SK-N-SH treated with all-trans-retinoic acid at 6 μM for 48 hours (cell line): Measurements from ENCODE around the gene SERPING1.

Source experiments
- BACH2 ChIP-seq: fragments of 250-450 bp; sonication (Bioruptor Pico); IDR thresholded peaks from 2 replicates; pipeline ENCODE4 v1.9.0; 2021; ENCODE audit warnings: mild to moderate bottlenecking, borderline replicate concordance
- CSDC2 ChIP-seq: fragments of 250-450 bp; sonication (Bioruptor Pico); IDR thresholded peaks from 2 replicates; pipeline ENCODE4 v1.5.0; 2020; ENCODE audit warnings: mild to moderate bottlenecking, moderate library complexity
- ESRRG ChIP-seq: fragments of 250-450 bp; sonication (Bioruptor Pico); IDR thresholded peaks from 2 replicates; pipeline ENCODE4 v1.6.1; 2021; ENCODE audit warnings: mild to moderate bottlenecking
- GLIS3 ChIP-seq: fragments of 250-450 bp; sonication (Bioruptor Pico); IDR thresholded peaks from 2 replicates; pipeline ENCODE4 v1.5.0; 2020; ENCODE audit warnings: mild to moderate bottlenecking, moderate library complexity
- OSR1 ChIP-seq: fragments of 250-450 bp; sonication (Bioruptor Pico); IDR thresholded peaks from 2 replicates; pipeline ENCODE4 v1.8.0; 2022; ENCODE audit warnings: moderate library complexity, mild to moderate bottlenecking, inconsistent platforms
- RARB ChIP-seq: fragments of 250-450 bp; sonication (Bioruptor Pico); IDR thresholded peaks from 2 replicates; pipeline ENCODE4 v1.8.0; 2021; ENCODE audit warnings: mild to moderate bottlenecking, moderate library complexity
- SNAI2 ChIP-seq: fragments of 250-450 bp; sonication (Bioruptor Pico); IDR thresholded peaks from 2 replicates; pipeline ENCODE4 v1.5.0; 2020; ENCODE audit warnings: mild to moderate bottlenecking, moderate library complexity
- ZFP3 ChIP-seq: fragments of 250-450 bp; sonication (Bioruptor Pico); IDR thresholded peaks from 2 replicates; pipeline ENCODE4 v1.5.0; 2020; ENCODE audit warnings: mild to moderate bottlenecking, moderate library complexity
- ZFP30 ChIP-seq: fragments of 450-650 bp; formaldehyde crosslinking; IDR thresholded peaks from 2 replicates; pipeline ENCODE4 v1.5.0; 2022; ENCODE audit warnings: mild to moderate bottlenecking, moderate library complexity
- TF ChIP-seq, protein P1 (sequence below): fragments of 250-450 bp; sonication (Bioruptor Pico); IDR thresholded peaks from 2 replicates; pipeline ENCODE4 v1.8.0; 2021; ENCODE audit warnings: low read depth, mild to moderate bottlenecking, moderate library complexity, borderline replicate concordance
- TF ChIP-seq, protein P2 (sequence below): fragments of 250-450 bp; sonication (Bioruptor Pico); IDR thresholded peaks from 2 replicates; pipeline ENCODE4 v1.8.0; 2020; ENCODE audit warnings: mild to moderate bottlenecking, moderate library complexity, borderline replicate concordance
- TF ChIP-seq, protein P3 (sequence below): fragments of 250-450 bp; sonication (Bioruptor Pico); IDR thresholded peaks from 2 replicates; pipeline ENCODE4 v1.5.0; 2020; ENCODE audit warnings: mild to moderate bottlenecking, moderate library complexity

DNA sequence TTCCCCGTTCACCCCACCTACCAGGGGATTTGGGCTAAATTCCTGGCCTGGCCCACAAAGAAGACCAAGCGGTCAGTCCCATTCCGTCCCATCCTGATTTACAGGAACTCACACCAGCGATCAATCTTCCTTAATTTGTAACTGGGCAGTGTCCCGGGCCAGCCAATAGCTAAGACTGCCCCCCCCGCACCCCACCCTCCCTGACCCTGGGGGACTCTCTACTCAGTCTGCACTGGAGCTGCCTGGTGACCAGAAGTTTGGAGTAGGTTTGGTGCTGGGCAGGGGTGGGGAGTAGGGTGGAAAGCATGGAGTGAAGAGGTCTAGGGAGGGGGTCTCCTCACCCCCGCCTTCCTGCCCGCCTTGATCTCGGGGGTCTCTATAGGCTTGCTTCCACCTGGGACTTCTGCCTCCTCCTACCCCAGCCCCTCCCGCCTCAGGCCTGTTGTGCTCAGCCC is at the start of gene SERPING1:
- TF ChIP-seq, protein P1, sequence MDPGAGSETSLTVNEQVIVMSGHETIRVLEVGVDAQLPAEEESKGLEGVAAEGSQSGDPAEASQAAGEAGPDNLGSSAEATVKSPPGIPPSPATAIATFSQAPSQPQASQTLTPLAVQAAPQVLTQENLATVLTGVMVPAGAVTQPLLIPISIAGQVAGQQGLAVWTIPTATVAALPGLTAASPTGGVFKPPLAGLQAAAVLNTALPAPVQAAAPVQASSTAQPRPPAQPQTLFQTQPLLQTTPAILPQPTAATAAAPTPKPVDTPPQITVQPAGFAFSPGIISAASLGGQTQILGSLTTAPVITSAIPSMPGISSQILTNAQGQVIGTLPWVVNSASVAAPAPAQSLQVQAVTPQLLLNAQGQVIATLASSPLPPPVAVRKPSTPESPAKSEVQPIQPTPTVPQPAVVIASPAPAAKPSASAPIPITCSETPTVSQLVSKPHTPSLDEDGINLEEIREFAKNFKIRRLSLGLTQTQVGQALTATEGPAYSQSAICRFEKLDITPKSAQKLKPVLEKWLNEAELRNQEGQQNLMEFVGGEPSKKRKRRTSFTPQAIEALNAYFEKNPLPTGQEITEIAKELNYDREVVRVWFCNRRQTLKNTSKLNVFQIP (CRISPR knock-in tag): no peak
- TF ChIP-seq SNAI2 (CRISPR knock-in tag) (no peak), OSR1 (CRISPR knock-in tag) (no peak), ESRRG (CRISPR knock-in tag) (no peak), RARB (CRISPR knock-in tag) (no peak), ZFP3 (CRISPR knock-in tag) (no peak), CSDC2 (CRISPR knock-in tag) (no peak), ZFP30 (CRISPR knock-in tag) (no peak), GLIS3 (CRISPR knock-in tag) (no peak), BACH2 (CRISPR knock-in tag) (no peak)
- TF ChIP-seq, protein P2, sequence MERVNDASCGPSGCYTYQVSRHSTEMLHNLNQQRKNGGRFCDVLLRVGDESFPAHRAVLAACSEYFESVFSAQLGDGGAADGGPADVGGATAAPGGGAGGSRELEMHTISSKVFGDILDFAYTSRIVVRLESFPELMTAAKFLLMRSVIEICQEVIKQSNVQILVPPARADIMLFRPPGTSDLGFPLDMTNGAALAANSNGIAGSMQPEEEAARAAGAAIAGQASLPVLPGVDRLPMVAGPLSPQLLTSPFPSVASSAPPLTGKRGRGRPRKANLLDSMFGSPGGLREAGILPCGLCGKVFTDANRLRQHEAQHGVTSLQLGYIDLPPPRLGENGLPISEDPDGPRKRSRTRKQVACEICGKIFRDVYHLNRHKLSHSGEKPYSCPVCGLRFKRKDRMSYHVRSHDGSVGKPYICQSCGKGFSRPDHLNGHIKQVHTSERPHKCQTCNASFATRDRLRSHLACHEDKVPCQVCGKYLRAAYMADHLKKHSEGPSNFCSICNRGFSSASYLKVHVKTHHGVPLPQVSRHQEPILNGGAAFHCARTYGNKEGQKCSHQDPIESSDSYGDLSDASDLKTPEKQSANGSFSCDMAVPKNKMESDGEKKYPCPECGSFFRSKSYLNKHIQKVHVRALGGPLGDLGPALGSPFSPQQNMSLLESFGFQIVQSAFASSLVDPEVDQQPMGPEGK: no peak
- TF ChIP-seq, protein P3, sequence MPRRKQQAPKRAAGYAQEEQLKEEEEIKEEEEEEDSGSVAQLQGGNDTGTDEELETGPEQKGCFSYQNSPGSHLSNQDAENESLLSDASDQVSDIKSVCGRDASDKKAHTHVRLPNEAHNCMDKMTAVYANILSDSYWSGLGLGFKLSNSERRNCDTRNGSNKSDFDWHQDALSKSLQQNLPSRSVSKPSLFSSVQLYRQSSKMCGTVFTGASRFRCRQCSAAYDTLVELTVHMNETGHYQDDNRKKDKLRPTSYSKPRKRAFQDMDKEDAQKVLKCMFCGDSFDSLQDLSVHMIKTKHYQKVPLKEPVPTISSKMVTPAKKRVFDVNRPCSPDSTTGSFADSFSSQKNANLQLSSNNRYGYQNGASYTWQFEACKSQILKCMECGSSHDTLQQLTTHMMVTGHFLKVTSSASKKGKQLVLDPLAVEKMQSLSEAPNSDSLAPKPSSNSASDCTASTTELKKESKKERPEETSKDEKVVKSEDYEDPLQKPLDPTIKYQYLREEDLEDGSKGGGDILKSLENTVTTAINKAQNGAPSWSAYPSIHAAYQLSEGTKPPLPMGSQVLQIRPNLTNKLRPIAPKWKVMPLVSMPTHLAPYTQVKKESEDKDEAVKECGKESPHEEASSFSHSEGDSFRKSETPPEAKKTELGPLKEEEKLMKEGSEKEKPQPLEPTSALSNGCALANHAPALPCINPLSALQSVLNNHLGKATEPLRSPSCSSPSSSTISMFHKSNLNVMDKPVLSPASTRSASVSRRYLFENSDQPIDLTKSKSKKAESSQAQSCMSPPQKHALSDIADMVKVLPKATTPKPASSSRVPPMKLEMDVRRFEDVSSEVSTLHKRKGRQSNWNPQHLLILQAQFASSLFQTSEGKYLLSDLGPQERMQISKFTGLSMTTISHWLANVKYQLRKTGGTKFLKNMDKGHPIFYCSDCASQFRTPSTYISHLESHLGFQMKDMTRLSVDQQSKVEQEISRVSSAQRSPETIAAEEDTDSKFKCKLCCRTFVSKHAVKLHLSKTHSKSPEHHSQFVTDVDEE (CRISPR knock-in tag): no peak
